PFSK-1 (cell line): Measurements from ENCODE around the gene GRM3.

Experiments
- POLR2AphosphoS5 ChIP-seq: IDR thresholded peaks from 2 replicates; pipeline ENCODE4 v1.6.1; 2012; ENCODE audit warnings: low read depth, mild to moderate bottlenecking, control low read depth, low read length, moderate library complexity
- REST ChIP-seq, 2 experiments: IDR thresholded peaks; 2 replicates each; pipeline versions ENCODE4 v1.6.1 to v1.8.0; 2011 to 2012; ENCODE audit warnings: low read depth in 2 of 2, low read length in 2 of 2, control low read depth in 1 of 2, inconsistent platforms in 1 of 2, mild to moderate bottlenecking in 1 of 2, moderate library complexity in 1 of 2; ENCODE audit not compliant: insufficient read depth in 1 of 2

GRCh38 chr7:86733783-86734182, 90.1 kb downstream of the GRM3 start:
- TF ChIP-seq REST (IDR thresholded peaks at IDR 0.05; ENCODE audit: insufficient read depth in 1 of 2, low read depth in 2 of 2, low read length in 2 of 2) (no peak), POLR2AphosphoS5 (no peak)
